ENCODE measurements around the gene NUP88.

Gene NUP88

GRCh38 chr17:5378566-5379207 is 40.8 kb downstream of the NUP88 start:
- no peak for DNase-seq (ENCODE audit: low read depth)
- no peak overlapping the region for H3K4me3 ChIP-seq (ENCODE audit: low read length)
- TF ChIP-seq, protein P1, sequence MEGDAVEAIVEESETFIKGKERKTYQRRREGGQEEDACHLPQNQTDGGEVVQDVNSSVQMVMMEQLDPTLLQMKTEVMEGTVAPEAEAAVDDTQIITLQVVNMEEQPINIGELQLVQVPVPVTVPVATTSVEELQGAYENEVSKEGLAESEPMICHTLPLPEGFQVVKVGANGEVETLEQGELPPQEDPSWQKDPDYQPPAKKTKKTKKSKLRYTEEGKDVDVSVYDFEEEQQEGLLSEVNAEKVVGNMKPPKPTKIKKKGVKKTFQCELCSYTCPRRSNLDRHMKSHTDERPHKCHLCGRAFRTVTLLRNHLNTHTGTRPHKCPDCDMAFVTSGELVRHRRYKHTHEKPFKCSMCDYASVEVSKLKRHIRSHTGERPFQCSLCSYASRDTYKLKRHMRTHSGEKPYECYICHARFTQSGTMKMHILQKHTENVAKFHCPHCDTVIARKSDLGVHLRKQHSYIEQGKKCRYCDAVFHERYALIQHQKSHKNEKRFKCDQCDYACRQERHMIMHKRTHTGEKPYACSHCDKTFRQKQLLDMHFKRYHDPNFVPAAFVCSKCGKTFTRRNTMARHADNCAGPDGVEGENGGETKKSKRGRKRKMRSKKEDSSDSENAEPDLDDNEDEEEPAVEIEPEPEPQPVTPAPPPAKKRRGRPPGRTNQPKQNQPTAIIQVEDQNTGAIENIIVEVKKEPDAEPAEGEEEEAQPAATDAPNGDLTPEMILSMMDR (conservative IDR thresholded peaks at IDR 0.05; ENCODE audit: low read depth, low read length): no peak

- TF ChIP-seq, protein P1 (conservative IDR thresholded peaks at IDR 0.05; ENCODE audit: low read depth, low read length): no peak
- DNase-seq (ENCODE audit: low read depth): no peak
- H3K4me3 ChIP-seq (ENCODE audit: low read length): no peak overlapping the region
Observed at GRCh38 chr17:5373112-5373511, 46.4 kb downstream of the NUP88 start.

DNA sequence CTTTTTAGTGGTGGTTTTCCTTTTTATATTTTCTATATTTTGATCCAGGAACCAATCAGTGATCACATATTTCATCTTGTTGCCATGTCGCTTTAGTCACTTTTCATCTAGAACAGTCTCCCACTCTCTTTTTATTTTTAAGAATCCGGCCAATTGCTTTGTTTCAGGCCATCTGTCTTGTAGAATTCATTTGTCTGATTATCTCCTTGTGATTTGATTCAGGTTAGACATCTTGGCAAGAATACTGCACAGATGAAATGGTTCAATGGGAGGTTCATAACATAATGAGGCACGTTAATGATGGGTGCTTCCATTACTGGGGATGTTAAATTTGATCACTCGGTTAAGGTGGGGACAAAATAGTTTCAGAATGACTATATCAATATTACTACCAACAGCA is 49.1 kb downstream of the NUP88 start:
- TF ChIP-seq, protein P1 (conservative IDR thresholded peaks at IDR 0.05; ENCODE audit: low read depth, low read length): no peak
- H3K4me3 ChIP-seq (ENCODE audit: low read length): no peak overlapping the region
- no peak for DNase-seq (ENCODE audit: low read depth)

GRCh38 chr17:5365831-5366230 is 53.6 kb downstream of the NUP88 start:
- TF ChIP-seq, protein P1 (conservative IDR thresholded peaks at IDR 0.05; ENCODE audit: low read depth, low read length): no peak
- DNase-seq (ENCODE audit: low read depth): no peak
- H3K4me3 ChIP-seq (ENCODE audit: low read length): no peak overlapping the region

DNA sequence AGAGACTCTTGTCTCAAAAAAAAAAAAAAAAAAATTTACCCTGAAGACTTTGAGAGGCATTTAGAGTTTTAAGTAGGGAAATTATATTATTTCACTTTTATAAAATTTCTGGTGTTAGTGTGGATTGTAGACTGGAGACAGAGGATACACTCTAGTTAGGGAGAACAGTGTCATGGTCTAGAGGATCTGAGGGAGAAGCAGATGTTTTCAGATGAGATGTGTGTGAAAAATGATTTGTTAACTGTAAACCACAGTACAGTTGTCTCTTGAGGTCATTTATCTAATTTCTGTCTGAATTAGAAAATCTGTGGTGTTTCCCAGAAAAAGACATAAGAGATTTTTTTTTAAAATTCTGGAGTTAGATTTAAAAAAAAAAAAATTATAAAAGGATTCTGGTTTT is 54.8 kb downstream of the NUP88 start:
- DNase-seq (ENCODE audit: low read depth): no peak
- H3K4me3 ChIP-seq (ENCODE audit: low read length): no peak overlapping the region
- TF ChIP-seq, protein P1 (conservative IDR thresholded peaks at IDR 0.05; ENCODE audit: low read depth, low read length): no peak

- DNase-seq (ENCODE audit: low read depth): no peak
- no peak overlapping the region for H3K4me3 ChIP-seq (ENCODE audit: low read length)
- TF ChIP-seq, protein P1 (conservative IDR thresholded peaks at IDR 0.05; ENCODE audit: low read depth, low read length): no peak
Observed at GRCh38 chr17:5364156-5364555, 55.3 kb downstream of the NUP88 start.

DNA sequence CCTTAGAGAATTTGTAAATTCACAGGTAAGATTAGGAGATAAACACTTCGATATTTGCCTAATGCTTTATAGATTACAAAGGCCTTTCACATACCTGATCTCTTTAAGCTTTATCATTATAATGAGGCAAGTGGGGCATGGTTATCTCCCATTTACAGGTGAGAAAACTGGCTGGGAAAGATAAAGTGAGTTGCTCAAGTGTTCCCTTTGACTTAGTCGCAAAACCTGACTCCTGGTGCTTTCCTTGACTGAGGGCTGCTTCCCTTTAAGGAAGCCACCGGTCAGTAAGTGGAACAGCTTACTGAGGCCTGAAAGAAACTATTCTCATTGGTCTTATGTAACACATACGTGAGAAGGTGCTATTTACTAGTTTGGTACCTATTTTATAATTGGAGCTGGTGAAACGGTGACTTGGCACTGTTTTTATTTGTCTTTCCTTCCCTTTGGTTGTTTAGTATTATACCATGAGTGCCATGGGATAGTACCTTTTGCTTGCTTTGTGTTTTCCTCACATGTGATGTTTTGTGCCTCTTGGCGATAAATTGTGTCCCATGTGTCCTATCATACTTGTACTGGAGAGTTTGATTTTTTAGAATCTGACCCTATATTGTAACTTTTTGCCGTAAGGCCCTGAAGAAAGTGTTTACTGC is 57.2 kb downstream of the NUP88 start:
- TF ChIP-seq, protein P1 (conservative IDR thresholded peaks at IDR 0.05; ENCODE audit: low read depth, low read length): no peak
- no peak overlapping the region for H3K4me3 ChIP-seq (ENCODE audit: low read length)
- no peak for DNase-seq (ENCODE audit: low read depth)

Measured in retinal pigment epithelial cell (primary cell).